OCI-LY1 (cell line): ENCODE measurements around the gene CHCHD1.

Experiments used
- EZH2 ChIP-seq: fragments of 200-600 bp; sonication (generic), shearing (Covaris generic); IDR thresholded peaks from 2 replicates; pipeline ENCODE4 v1.8.0; 2017; ENCODE audit warnings: borderline replicate concordance, mixed run types, mild to moderate bottlenecking, antibody characterized with exemption, low read length, moderate library complexity, mixed read lengths
- TF ChIP-seq, protein P1 (sequence below): fragments of 200-600 bp; sonication (generic), shearing (Covaris generic); IDR thresholded peaks from 2 replicates; pipeline ENCODE4 v1.5.1; 2017; ENCODE audit warnings: mild to moderate bottlenecking, antibody characterized with exemption, low read length, moderate library complexity, mixed read lengths

DNA sequence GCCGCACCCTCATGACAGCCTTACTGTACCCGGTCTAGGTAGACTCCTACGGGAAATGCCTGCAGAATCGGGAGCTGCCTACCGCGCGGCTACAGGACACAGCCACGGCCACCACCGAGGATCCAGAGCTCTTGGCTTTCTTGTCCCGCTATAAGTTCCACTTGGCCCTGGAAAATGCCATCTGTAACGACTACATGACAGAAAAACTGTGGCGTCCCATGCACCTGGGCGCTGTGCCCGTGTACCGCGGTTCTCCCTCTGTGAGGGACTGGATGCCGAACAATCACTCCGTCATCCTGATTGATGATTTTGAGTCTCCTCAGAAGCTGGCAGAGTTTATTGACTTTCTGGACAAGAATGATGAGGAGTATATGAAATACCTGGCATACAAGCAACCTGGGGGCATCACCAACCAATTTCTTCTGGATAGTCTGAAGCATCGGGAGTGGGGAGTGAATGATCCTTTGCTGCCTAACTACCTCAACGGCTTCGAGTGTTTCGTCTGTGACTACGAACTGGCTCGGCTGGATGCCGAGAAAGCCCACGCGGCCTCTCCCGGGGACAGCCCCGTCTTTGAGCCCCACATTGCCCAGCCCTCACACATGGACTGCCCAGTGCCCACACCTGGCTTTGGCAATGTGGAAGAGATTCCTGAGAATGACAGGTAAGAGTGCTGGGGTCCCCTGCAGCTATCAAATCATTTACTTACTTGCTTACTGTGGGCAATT, 8.5 kb upstream of the CHCHD1 start:
- TF ChIP-seq EZH2: no peak
- TF ChIP-seq, protein P1, sequence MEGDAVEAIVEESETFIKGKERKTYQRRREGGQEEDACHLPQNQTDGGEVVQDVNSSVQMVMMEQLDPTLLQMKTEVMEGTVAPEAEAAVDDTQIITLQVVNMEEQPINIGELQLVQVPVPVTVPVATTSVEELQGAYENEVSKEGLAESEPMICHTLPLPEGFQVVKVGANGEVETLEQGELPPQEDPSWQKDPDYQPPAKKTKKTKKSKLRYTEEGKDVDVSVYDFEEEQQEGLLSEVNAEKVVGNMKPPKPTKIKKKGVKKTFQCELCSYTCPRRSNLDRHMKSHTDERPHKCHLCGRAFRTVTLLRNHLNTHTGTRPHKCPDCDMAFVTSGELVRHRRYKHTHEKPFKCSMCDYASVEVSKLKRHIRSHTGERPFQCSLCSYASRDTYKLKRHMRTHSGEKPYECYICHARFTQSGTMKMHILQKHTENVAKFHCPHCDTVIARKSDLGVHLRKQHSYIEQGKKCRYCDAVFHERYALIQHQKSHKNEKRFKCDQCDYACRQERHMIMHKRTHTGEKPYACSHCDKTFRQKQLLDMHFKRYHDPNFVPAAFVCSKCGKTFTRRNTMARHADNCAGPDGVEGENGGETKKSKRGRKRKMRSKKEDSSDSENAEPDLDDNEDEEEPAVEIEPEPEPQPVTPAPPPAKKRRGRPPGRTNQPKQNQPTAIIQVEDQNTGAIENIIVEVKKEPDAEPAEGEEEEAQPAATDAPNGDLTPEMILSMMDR: no peak
